Measurements from ENCODE around the gene VSX1.

DNA sequence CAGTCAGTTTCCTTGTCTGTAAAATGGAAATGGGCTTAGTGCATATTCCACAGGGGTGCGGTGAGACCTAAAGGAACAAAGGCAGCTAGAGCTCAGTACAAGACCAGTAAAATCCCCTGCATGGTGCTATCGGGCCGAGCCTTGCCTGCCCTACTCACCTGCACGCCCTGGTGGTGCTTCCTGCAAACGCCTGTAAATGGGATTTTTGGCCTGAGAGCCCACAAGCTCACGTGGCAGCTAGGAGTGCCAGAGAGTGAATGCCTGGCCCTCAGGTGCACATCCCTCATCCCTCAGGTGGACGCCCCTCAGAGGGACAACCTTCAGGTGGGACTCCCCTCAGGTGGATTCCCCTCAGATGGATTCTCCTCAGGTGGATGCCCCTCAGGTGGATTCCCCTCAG is 48.0 kb upstream of the VSX1 start:
- TF ChIP-seq, protein P1, sequence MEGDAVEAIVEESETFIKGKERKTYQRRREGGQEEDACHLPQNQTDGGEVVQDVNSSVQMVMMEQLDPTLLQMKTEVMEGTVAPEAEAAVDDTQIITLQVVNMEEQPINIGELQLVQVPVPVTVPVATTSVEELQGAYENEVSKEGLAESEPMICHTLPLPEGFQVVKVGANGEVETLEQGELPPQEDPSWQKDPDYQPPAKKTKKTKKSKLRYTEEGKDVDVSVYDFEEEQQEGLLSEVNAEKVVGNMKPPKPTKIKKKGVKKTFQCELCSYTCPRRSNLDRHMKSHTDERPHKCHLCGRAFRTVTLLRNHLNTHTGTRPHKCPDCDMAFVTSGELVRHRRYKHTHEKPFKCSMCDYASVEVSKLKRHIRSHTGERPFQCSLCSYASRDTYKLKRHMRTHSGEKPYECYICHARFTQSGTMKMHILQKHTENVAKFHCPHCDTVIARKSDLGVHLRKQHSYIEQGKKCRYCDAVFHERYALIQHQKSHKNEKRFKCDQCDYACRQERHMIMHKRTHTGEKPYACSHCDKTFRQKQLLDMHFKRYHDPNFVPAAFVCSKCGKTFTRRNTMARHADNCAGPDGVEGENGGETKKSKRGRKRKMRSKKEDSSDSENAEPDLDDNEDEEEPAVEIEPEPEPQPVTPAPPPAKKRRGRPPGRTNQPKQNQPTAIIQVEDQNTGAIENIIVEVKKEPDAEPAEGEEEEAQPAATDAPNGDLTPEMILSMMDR (IDR thresholded peaks at IDR 0.05) = no peak
- TF ChIP-seq POLR2A (IDR thresholded peaks at IDR 0.05) = no peak

Measured in ovary (tissue), 3 donors.